Upper lobe of right lung (tissue), 1 donor: ENCODE results near the gene ARRDC5. TPM values are rescaled to one million over a fixed set of nuclear protein-coding genes. Genes with fewer than 3 reads are reported as not detected.

Experiments used
- ATAC-seq: fragments of 200-7000 bp; cut with Tn5 transposase; one replicate; pipeline ENCODE4 v1.9.1; 2020; ENCODE audit warnings: mild to moderate bottlenecking, moderate library complexity
- DNase-seq: peaks from one replicate; pipeline ENCODE4 v3.0.0-alpha.2; 2020
- H3K27ac ChIP-seq: fragments of 200-600 bp; one replicate; pipeline ENCODE4 v1.8.0; 2022
- H3K27me3 ChIP-seq: fragments of 200-600 bp; one replicate; pipeline ENCODE4 v1.8.0; 2022; ENCODE audit warnings: mild to moderate bottlenecking
- H3K36me3 ChIP-seq: fragments of 200-600 bp; one replicate; pipeline ENCODE4 v1.8.0; 2022
- H3K4me1 ChIP-seq: fragments of 200-600 bp; one replicate; pipeline ENCODE4 v1.8.0; 2022
- H3K4me3 ChIP-seq: fragments of 200-600 bp; one replicate; pipeline ENCODE4 v1.8.0; 2022; ENCODE audit warnings: mild to moderate bottlenecking
- H3K9me3 ChIP-seq: fragments of 200-600 bp; one replicate; pipeline ENCODE4 v1.8.0; 2022
- intact Hi-C: fragments of 100-400 bp; cut with DNase I; formaldehyde crosslinking; loops from one replicate; pipeline ENCODE4 v1.11.0; 2022
- total RNA-seq: library from RNA; stranded (reverse); fragmentation: NEBNext Ultra II Directional; extraction: Animal tissue kit (Norgen Biotek cat#: 25700); gene quantifications from one replicate; pipeline ENCODE4 v1.2.1, GENCODE V29; 2021
- TF ChIP-seq, protein P1 (sequence below): fragments of 200-600 bp; IDR thresholded peaks from one replicate; pipeline ENCODE4 v1.8.0; 2022; ENCODE audit warnings: antibody characterized with exemption
- donor health status: DM: no; HTN: yes; CAD: no; lungs with severe emphysema.

ARRDC5 gene
- total RNA-seq, 1 donor from 2014 or later, result not detected

DNA sequence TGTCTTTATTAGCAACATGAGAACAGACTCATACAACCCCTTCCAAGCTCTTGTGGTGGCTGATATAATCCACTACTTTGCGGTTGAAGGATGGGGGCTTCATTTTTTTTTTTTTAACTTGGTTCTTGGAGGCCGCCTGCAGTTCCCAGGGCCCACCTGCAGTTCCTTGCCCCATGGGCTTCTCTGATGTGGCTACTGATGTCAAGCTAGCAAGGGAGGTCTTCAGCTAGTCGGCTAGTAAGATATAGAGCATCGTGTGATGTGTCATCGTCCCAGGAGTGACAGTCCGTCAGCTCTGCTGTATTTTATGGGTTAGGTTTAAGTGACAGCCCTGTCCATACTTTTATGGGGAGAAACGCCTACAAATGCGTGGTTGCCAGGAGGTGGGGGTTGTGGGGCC is 32.7 kb upstream of the ARRDC5 start:
- intact Hi-C loops, result no loop called here
- DNase-seq (no peak), ATAC-seq (no peak)
- H3K27ac ChIP-seq, result no peak overlapping the region
- no peaks in the 10 kb centered on the region for H3K4me1 ChIP-seq
- no peaks in the 10 kb centered on the region for H3K36me3 ChIP-seq
- H3K27me3 ChIP-seq, result no peaks in the 10 kb centered on the region
- TF ChIP-seq, protein P1, sequence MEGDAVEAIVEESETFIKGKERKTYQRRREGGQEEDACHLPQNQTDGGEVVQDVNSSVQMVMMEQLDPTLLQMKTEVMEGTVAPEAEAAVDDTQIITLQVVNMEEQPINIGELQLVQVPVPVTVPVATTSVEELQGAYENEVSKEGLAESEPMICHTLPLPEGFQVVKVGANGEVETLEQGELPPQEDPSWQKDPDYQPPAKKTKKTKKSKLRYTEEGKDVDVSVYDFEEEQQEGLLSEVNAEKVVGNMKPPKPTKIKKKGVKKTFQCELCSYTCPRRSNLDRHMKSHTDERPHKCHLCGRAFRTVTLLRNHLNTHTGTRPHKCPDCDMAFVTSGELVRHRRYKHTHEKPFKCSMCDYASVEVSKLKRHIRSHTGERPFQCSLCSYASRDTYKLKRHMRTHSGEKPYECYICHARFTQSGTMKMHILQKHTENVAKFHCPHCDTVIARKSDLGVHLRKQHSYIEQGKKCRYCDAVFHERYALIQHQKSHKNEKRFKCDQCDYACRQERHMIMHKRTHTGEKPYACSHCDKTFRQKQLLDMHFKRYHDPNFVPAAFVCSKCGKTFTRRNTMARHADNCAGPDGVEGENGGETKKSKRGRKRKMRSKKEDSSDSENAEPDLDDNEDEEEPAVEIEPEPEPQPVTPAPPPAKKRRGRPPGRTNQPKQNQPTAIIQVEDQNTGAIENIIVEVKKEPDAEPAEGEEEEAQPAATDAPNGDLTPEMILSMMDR, result no peak
- H3K9me3 ChIP-seq, result no peaks in the 10 kb centered on the region
- H3K4me3 ChIP-seq, result no peak overlapping the region

DNA sequence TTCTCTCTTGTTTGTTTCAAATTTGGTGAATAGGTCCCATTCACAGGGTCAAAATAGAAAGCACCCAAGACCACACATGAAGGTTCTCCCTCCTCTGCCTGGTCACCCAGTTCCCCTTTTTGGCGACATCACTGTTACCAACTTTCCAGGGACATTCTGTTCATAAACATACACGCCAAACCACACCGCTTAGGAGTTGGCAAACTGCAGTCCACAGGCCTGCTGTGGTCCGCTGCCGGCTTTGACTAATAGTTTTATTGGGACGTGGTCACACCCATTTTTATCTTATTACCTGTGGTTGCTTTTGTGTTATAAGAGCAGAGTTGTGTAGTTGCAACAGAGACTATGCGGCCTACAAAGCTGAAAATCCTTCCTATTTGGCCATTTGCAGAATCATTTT is 30.8 kb upstream of the ARRDC5 start:
- TF ChIP-seq, protein P1, result no peak
- ATAC-seq, result peak; percentile 65

DNA sequence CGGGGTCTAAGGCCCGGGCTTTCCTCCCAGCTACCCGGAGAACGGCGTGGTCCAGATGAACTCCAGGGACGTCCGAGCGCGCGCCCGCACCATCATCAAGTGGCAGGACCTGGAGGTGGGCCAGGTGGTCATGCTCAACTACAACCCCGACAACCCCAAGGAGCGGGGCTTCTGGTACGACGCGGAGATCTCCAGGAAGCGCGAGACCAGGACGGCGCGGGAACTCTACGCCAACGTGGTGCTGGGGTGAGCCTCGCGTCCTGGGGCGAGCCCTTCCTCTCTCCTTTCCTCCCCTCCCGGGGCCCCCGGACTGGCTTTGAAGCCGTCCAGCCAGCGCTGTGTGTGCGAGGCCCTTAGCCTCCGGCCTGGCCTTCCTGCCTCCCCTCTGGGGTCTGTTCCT is 30.0 kb upstream of the ARRDC5 start:
- intact Hi-C loops, result no loop called here
- TF ChIP-seq, protein P1, result no peak
- ATAC-seq, result peak; percentile 6
- Histone ChIP-seq H3K27ac (no peak overlapping the region), H3K9me3 (no peaks in the 10 kb centered on the region), H3K4me1 (no peaks in the 10 kb centered on the region), H3K4me3 (no peak overlapping the region), H3K27me3 (no peaks in the 10 kb centered on the region), H3K36me3 (no peaks in the 10 kb centered on the region)
- DNase-seq, result no peak

More for the DNA sequence above, 30.8 kb upstream of the ARRDC5 start:
- intact Hi-C loops, result no loop called here
- Histone ChIP-seq H3K36me3 (no peaks in the 10 kb centered on the region), H3K27ac (no peak overlapping the region), H3K4me3 (no peak overlapping the region), H3K9me3 (no peaks in the 10 kb centered on the region), H3K27me3 (no peaks in the 10 kb centered on the region), H3K4me1 (no peaks in the 10 kb centered on the region)
- DNase-seq, result no peak

DNA sequence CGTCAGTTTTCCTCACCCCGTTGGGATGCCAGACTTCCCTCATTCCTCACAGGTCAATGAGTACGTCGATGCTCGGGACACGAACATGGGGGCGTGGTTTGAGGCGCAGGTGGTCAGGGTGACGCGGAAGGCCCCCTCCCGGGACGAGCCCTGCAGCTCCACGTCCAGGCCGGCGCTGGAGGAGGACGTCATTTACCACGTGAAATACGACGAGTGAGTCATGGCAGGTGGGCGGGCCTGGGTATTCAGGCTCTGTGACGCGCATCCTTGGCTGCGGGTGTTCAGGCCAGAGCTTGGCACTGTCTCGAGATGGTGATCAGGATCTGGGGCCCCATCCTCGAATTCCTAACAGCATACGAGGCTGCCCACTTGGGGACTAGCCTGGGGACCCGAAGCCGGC is 28.0 kb upstream of the ARRDC5 start:
- H3K4me3 ChIP-seq, result no peak overlapping the region
- H3K36me3 ChIP-seq, result no peaks in the 10 kb centered on the region
- ATAC-seq (no peak), DNase-seq (no peak)
- no peaks in the 10 kb centered on the region for H3K27me3 ChIP-seq
- H3K9me3 ChIP-seq, result no peaks in the 10 kb centered on the region
- H3K4me1 ChIP-seq, result no peaks in the 10 kb centered on the region
- intact Hi-C loops, result no loop called here
- no peak overlapping the region for H3K27ac ChIP-seq
- TF ChIP-seq, protein P1, result no peak

DNA sequence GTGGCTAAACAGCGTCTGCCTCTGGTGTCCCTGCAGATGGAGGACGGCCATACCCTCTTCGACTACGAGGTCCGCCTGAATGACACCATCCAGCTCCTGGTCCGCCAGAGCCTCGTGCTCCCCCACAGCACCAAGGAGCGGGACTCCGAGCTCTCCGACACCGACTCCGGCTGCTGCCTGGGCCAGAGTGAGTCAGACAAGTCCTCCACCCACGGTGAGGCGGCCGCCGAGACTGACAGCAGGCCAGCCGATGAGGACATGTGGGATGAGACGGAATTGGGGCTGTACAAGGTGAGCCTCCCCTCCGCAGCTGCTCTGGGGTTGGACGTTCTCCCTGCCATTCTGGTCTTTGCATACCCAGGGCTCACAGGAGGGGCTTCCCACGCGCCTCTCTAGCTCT is 26.5 kb upstream of the ARRDC5 start:
- H3K36me3 ChIP-seq, result no peaks in the 10 kb centered on the region
- no peak overlapping the region for H3K4me3 ChIP-seq
- H3K9me3 ChIP-seq, result no peaks in the 10 kb centered on the region
- no peaks in the 10 kb centered on the region for H3K4me1 ChIP-seq
- ATAC-seq (no peak), DNase-seq (no peak)
- TF ChIP-seq, protein P1, result no peak
- H3K27ac ChIP-seq, result no peak overlapping the region
- no peaks in the 10 kb centered on the region for H3K27me3 ChIP-seq
- intact Hi-C loops, result no loop called here

DNA sequence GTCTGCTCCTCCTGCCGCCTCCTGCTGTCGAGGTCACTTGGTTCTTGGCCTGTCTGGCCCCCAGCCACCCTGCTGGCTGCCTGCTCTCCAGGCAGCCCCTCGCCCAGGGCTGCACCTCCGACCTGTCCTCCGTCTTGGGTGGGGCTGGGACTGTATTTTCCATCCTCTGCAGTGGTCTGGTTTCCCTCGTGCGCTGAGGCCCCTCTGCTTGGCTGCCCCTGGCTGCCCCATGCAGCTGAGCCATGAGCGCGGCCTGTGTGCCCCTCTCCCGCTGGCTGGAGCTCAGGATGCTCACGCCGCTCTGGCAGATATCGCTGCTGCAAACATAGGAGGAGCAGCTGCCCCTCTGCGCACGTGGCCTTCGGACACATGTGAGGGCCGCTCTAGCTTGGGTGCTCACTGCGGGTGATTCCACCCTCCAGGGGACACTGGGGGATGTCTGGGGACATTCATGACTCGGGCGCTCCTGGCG is 20.6 kb upstream of the ARRDC5 start:
- intact Hi-C loops, result no loop called here
- no peak overlapping the region for H3K27ac ChIP-seq
- H3K4me3 ChIP-seq, result no peak overlapping the region
- no peaks in the 10 kb centered on the region for H3K9me3 ChIP-seq
- TF ChIP-seq, protein P1, result no peak
- H3K4me1 ChIP-seq, result no peaks in the 10 kb centered on the region
- H3K36me3 ChIP-seq, result no peaks in the 10 kb centered on the region
- no peak for ATAC-seq
- no peak for DNase-seq
- no peaks in the 10 kb centered on the region for H3K27me3 ChIP-seq
